ENCODE results near the gene UGCG.
"Not testable (repeated sequence)": the region's sequence is repeated elsewhere in the genome, so short reads cannot be mapped to it uniquely, and the experiment has no call there.

UGCG gene

DNA sequence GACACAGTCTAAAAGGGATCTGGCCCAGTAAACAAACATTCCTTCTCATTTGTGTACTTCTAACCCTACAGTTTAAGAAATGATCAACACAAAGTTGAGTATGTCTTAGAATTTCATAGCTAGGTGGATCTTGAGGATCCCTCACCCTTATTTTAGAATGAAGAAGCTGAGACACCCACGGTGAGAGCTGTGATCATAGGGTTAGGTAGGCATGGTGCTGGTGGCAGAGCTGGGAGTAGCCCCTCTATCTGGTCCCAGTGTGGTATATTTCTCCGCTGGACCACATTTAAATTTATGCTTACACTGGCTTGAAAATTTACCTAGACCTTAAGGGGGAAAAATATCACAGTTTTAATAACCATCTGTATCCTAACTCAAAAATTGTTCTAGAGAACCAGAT is 39.8 kb downstream of the UGCG start:
- in situ Hi-C loops (cut with HindIII; ENCODE audit: low pct_unique_long_range_greater_than_20kb, low sequenced_read_pairs), result no loop called here
- DNase-seq (ENCODE audit: low read depth in 1 of 2, low spot score in 1 of 2), result no peak
- no peak for TF ChIP-seq JUND (IDR thresholded peaks at IDR 0.05; ENCODE audit: low read depth)

DNA sequence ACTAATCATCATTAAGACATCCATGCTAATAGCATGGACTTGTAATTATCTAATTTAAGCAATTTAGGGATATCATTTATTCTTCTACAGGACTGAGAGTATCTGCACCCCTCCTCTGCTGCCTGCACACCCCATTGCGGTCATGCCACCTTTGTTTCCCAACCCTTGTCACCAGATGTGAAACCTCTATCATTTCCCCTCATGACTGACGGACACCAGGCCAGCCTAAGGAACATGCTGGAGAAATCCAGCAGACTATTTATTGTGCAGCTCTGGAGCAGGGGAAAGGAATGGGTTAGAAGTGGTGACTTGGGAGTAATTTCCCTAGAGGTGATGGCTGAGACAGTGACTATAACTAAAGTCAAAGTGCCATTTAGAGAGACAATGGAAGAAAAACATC is 40.7 kb downstream of the UGCG start:
- TF ChIP-seq JUND (IDR thresholded peaks at IDR 0.05; ENCODE audit: low read depth), result no peak
- in situ Hi-C loops (cut with HindIII; ENCODE audit: low pct_unique_long_range_greater_than_20kb, low sequenced_read_pairs), result no loop called here
- no peak for DNase-seq (ENCODE audit: low read depth in 1 of 2, low spot score in 1 of 2)

DNA sequence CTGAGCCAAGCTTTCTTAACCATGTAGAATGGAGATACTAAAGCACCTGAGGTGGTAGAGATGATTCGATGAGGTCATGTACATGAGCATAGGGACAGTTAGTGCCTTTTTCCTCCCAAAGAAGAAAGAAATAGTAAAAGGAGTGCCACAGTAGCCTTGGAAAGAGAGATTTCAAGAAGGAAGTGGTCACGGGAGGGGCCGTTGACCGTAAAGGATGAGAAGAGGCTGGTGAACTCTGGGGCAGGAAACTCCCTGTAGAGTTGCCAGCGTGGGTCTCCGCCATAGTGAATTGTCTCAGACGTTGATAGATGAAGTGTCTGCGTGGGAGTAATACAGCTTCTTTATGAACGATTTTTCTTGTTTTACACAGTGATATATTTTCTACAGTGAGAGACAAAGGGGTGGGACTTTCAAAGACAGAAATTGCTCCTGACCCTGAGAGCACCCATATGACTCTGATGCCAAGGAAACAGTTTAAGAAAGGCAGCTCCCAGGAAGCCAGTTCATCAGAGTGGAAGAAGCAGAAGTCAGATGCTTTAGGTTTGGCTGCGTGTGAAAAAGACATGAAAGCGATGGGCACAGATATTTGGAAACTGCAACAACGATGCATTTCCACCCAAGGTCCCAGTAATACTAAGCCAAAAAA is 41.3 kb downstream of the UGCG start:
- in situ Hi-C loops (cut with HindIII; ENCODE audit: low pct_unique_long_range_greater_than_20kb, low sequenced_read_pairs), result no loop called here
- no peak for DNase-seq (ENCODE audit: low read depth in 1 of 2, low spot score in 1 of 2)
- TF ChIP-seq JUND (IDR thresholded peaks at IDR 0.05; ENCODE audit: low read depth), result no peak

DNA sequence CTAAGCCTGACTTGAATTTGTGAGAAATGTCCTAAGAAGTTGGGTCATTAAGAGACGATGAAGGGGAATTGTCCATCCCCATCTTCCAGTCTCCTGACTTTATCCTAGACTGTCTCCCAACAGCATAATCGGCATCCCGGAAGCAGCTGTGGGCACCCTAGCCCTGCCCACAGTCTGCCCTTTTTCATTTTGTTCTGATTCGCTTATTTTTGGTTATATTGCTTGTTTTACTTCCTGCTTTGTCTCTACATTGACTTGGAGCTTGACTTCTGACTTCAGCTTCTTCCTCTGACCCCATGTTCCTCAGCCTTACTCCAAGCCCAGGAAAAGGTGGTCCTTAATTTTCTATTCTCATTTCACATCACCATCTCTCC is 41.8 kb downstream of the UGCG start:
- no peak for TF ChIP-seq JUND (IDR thresholded peaks at IDR 0.05; ENCODE audit: low read depth)
- no peak for DNase-seq (ENCODE audit: low read depth in 1 of 2, low spot score in 1 of 2)
- in situ Hi-C loops (cut with HindIII; ENCODE audit: low pct_unique_long_range_greater_than_20kb, low sequenced_read_pairs), result no loop called here

DNA sequence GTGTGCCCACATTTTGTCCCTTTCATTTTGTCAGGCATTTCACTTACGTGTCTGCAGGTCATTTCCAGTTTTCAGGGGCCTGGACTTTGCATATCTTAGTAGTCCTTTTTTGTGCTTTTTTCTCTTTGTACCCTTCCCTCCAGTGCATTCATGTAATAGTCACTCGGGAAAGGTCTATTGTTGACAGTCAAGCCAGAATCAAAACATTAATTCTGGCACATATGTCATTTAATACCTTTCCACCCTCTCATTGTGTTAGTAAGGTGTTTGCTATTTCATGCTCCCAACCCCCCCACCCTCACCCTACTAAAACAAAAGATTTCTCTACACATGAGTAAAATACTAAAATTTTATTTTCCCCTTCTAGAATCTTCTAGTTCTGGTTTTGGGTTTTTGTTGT is 42.7 kb downstream of the UGCG start:
- DNase-seq (ENCODE audit: low read depth in 1 of 2, low spot score in 1 of 2), result no peak
- in situ Hi-C loops (cut with HindIII; ENCODE audit: low pct_unique_long_range_greater_than_20kb, low sequenced_read_pairs), result no loop called here
- no peak for TF ChIP-seq JUND (IDR thresholded peaks at IDR 0.05; ENCODE audit: low read depth)

DNA sequence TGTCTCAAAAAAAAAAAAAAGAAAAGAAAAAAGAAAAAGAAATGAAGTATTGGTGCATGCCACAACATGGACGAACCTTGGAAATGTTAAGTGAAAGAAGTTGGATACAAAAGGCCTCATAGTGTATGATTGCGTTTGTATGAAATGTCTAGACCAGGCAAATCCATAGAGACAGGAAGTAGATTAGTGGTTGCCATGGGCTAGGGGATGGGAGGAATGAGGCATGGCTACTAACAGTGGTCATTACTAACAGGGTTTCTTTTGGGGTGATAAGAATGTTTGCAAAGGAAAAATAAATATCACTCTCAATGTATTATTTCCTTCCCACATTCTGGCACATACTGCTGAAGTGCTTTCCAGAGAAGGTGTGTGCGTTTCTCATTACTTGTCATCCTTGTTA is 44.1 kb downstream of the UGCG start:
- no peak for DNase-seq (ENCODE audit: low read depth in 1 of 2, low spot score in 1 of 2)
- in situ Hi-C loops (cut with HindIII; ENCODE audit: low pct_unique_long_range_greater_than_20kb, low sequenced_read_pairs), result no loop called here
- no peak for TF ChIP-seq JUND (IDR thresholded peaks at IDR 0.05; ENCODE audit: low read depth)

DNA sequence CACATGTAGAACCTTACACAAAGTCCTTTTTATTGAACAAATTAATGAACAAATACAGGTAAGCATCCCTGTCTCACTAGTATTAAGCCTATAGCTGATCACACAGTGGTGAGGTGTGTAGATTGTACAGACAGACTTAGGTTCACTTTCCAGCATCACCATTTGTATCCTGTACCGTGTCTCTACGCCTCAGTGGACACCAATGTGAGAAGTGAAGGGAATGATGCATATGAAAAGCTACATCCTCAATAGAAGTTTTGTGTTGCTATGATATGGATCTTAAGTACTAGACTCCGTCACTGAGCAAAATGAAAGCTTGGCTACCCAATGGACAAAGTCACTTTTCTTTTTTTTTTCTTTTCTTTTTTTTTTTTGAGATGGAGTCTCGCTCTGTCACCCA is 46.6 kb downstream of the UGCG start:
- TF ChIP-seq JUND (IDR thresholded peaks at IDR 0.05; ENCODE audit: low read depth), result no peak
- in situ Hi-C loops (cut with HindIII; ENCODE audit: low pct_unique_long_range_greater_than_20kb, low sequenced_read_pairs), result no loop called here
- no peak for DNase-seq (ENCODE audit: low read depth in 1 of 2, low spot score in 1 of 2)

DNA sequence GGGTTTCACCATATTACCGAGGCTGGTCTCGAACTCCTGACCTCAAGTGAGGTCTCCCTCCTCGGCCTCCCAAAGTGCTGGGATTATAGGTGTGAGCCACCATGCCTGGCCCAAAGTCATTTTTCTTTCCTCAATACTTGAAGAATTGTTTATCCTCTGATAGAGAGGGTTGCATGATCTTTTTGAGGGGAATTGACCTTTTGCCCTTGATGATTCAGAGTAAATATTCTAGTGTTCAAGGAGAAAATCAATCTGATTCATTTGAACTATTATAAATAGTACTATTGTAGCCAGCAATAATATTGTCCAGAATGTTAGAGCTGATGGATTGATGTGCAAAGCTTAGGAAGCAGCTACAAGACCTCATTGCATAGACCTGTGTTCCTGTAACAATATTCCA is 47.1 kb downstream of the UGCG start:
- in situ Hi-C loops (cut with HindIII; ENCODE audit: low pct_unique_long_range_greater_than_20kb, low sequenced_read_pairs), result no loop called here
- no peak for TF ChIP-seq JUND (IDR thresholded peaks at IDR 0.05; ENCODE audit: low read depth)
- no peak for DNase-seq (ENCODE audit: low read depth in 1 of 2, low spot score in 1 of 2)

DNA sequence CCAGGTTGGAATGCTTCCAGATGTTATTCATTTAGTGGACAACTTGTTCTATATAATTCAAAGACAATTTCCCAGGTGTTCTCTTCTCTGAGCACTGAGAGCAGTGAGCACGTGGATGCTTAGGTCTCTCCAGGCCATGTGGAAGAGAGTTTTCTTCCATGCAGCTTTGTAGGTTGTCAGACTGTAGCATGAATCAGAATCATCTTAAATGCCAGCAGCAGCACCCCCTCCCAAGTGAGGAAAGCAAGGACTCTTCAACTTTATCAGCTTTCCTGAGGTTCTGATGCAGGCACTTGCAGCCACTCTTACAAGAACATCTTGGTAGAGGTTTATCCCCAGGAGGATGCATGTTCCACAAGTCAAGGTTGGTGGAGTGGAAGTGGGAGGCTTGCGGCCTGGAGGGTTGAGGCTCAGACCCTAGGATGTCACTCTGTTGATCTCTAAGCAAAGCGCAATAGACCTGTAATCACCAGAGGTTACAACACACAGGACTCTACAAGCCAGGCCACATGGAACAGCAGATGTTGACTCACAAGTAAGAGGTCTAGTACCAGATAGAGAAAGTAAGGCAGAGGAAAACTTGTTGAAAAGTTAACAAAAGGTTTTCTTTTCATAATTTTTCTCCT is 47.7 kb downstream of the UGCG start:
- DNase-seq (ENCODE audit: low read depth in 1 of 2, low spot score in 1 of 2), result no peak
- in situ Hi-C loops (cut with HindIII; ENCODE audit: low pct_unique_long_range_greater_than_20kb, low sequenced_read_pairs), result no loop called here
- TF ChIP-seq JUND (IDR thresholded peaks at IDR 0.05; ENCODE audit: low read depth), result no peak

DNA sequence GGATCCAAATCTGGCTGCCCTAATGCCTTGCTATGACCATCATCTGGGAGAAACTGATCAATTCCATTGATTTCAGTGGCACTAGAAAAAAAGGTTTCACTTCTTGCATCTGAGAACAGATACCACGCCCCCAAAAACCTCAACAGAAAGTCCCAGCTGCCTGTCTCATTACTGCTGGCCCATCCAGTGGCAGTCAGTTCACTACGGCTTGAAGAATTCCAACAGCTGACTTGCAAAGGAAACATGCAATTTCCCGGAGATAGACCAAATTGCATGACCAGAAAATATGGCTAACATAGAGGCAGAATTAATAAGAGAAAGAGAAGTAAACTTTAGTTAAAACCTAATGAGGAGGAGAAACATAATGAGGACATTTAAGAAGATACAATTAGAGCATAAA is 48.6 kb downstream of the UGCG start:
- DNase-seq (ENCODE audit: low read depth in 1 of 2, low spot score in 1 of 2), result no peak
- in situ Hi-C loops (cut with HindIII; ENCODE audit: low pct_unique_long_range_greater_than_20kb, low sequenced_read_pairs), result no loop called here
- no peak for TF ChIP-seq JUND (IDR thresholded peaks at IDR 0.05; ENCODE audit: low read depth)

DNA sequence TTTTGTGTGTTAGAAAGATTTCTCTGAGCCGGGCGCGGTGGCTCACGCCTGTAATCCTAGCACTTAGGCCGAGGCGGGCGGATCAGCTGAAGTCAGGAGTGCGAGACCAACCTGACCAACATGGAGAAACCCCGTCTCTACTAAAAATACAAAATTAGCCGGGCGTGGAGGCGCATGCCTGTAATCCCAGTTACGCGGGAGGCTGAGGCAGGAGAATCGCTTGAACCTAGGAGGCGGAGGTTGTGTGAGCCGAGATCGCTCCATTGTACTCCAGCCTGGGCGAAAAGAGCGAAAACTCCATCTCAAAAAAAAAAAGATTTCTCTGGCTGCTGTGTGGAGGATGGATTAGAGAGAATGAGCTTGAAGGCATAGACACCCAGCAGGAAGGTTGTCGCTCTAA is 51.5 kb downstream of the UGCG start:
- in situ Hi-C loops (cut with HindIII; ENCODE audit: low pct_unique_long_range_greater_than_20kb, low sequenced_read_pairs); DNase-seq (ENCODE audit: low read depth in 1 of 2, low spot score in 1 of 2): not testable (repeated sequence)

DNA sequence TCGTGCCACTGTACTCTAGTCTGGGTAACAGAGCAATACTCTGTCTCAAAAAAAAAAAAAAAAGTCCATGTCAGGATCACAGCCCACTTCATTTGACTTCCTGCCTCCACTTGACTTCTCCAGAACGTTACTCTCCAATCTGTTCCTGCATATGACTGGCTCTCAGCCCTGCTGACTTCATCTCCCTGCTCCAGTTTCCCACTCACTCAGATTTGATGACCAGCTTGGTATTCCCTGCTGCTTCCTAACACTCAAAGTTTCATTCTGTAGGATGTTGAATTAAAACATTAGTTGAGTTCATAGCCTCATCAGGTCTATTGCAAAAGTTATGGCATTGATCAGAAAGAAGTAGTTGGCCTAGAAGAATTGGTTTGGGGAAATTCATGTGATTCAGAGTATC is 52.3 kb downstream of the UGCG start:
- no peak for DNase-seq (ENCODE audit: low read depth in 1 of 2, low spot score in 1 of 2)
- no peak for TF ChIP-seq JUND (IDR thresholded peaks at IDR 0.05; ENCODE audit: low read depth)
- in situ Hi-C loops (cut with HindIII; ENCODE audit: low pct_unique_long_range_greater_than_20kb, low sequenced_read_pairs), result no loop called here

DNA sequence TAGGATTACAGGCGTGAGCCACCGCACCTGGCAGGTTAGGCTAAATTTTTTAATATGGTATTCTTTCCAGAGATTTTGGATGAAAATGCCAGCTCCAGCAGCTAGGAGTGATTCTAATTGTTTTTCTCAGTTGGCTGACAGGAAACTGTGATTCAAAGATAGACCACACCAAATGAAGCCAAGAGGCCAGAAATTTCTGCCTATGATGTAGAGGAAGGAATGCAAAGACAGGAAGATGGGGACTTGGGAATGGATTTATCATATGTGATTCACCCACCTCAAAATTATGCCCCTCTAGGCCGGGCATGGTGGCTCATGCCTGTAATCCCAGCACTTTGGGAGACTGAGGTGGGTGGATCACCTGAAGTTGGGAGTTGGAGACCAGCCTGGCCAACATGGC is 53.3 kb downstream of the UGCG start:
- in situ Hi-C loops (cut with HindIII; ENCODE audit: low pct_unique_long_range_greater_than_20kb, low sequenced_read_pairs), result no loop called here
- TF ChIP-seq JUND (IDR thresholded peaks at IDR 0.05; ENCODE audit: low read depth), result no peak
- no peak for DNase-seq (ENCODE audit: low read depth in 1 of 2, low spot score in 1 of 2)

DNA sequence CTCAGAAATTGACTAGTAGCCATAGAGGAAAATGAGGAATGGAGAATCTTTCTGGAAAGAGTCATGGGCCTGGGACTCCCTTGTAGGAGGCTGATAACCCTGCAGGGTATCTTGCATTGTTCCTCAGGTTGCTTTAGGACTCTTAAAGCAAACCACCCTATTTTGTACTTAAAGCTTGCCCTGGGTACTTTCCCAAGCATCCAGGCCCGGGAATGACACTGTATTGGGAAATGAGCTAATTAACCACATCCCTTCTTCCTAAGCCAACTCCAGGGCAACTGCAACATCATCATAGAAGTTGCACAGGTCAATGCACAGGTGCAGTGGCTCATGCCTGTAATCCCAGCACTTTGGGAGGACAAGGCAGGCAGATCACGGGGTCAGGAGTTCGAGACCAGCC is 55.9 kb downstream of the UGCG start:
- no peak for DNase-seq (ENCODE audit: low read depth in 1 of 2, low spot score in 1 of 2)
- no peak for TF ChIP-seq JUND (IDR thresholded peaks at IDR 0.05; ENCODE audit: low read depth)
- in situ Hi-C loops (cut with HindIII; ENCODE audit: low pct_unique_long_range_greater_than_20kb, low sequenced_read_pairs), result no loop called here
